ENCODE data around the gene IKZF3. TPM values are rescaled to one million over a fixed set of nuclear protein-coding genes. Genes with fewer than 3 reads are reported as not detected.
"Not testable (repeated sequence)": the region's sequence is repeated elsewhere in the genome, so short reads cannot be mapped to it uniquely, and the experiment has no call there.

The IKZF3 gene
- total and polyA plus RNA-seq, 4 donors = 1.0 to 3.9 (median 2.6) TPM

GRCh38 chr17:39769974-39770587, 94.0 kb downstream of the IKZF3 start:
- no peaks in the 10 kb centered on the region for H3K9me3 ChIP-seq (ENCODE audit: control insufficient read depth in 4 of 4, insufficient read depth in 3 of 4, low read length in 3 of 4)
- 72 to 78% methylated on average over 8 of the region's 8 CpGs for WGBS, 2 donors
- no peak for TF ChIP-seq CTCF (IDR thresholded peaks at IDR 0.05; ENCODE audit: control extremely low read depth, extremely low read depth)
- ATAC-seq (ENCODE audit: insufficient read depth, low FRiP score) (no peak), DNase-seq (no peak)
- H3K4me1 ChIP-seq (ENCODE audit: control insufficient read depth in 5 of 5, insufficient read depth in 5 of 5, low read length in 5 of 5) = no peaks in the 10 kb centered on the region
- no peaks in the 10 kb centered on the region for H3K36me3 ChIP-seq (ENCODE audit: control insufficient read depth in 4 of 4, insufficient read depth in 4 of 4, low read length in 4 of 4)
- H3K27ac ChIP-seq (ENCODE audit: low read depth in 1 of 2, low read length in 1 of 2) = no peak overlapping the region
- no peak overlapping the region for H3K9ac ChIP-seq (ENCODE audit: insufficient read depth in 1 of 2, low read length in 2 of 2)
- no peak overlapping the region for H3K4me3 ChIP-seq
- peaks cover 0 to 1% (median 0%) of the 10 kb centered on the region in 3 donors for H3K27me3 ChIP-seq (ENCODE audit: control insufficient read depth in 3 of 3, insufficient read depth in 3 of 3, low read length in 2 of 3)

GRCh38 chr17:39767147-39767546, 97.0 kb downstream of the IKZF3 start:
- ATAC-seq (ENCODE audit: insufficient read depth, low FRiP score) = no peak
- Histone ChIP-seq H3K27ac (ENCODE audit: low read depth in 1 of 2, low read length in 1 of 2) (no peak overlapping the region), H3K9ac (ENCODE audit: insufficient read depth in 1 of 2, low read length in 2 of 2) (peak overlapping the region in 1 of 2 donors; percentile 11), H3K4me3 (no peak overlapping the region), H3K4me1 (ENCODE audit: control insufficient read depth in 5 of 5, insufficient read depth in 5 of 5, low read length in 5 of 5) (peaks cover 0 to 7% (median 0%) of the 10 kb centered on the region in 5 donors), H3K27me3 (ENCODE audit: control insufficient read depth in 3 of 3, insufficient read depth in 3 of 3, low read length in 2 of 3) (no peaks in the 10 kb centered on the region), H3K36me3 (ENCODE audit: control insufficient read depth in 4 of 4, insufficient read depth in 4 of 4, low read length in 4 of 4) (no peaks in the 10 kb centered on the region), H3K9me3 (ENCODE audit: control insufficient read depth in 4 of 4, insufficient read depth in 3 of 4, low read length in 3 of 4) (no peaks in the 10 kb centered on the region)
- 58 to 68% methylated on average over 3 of the region's 3 CpGs for WGBS, 2 donors
- no peak for TF ChIP-seq CTCF (IDR thresholded peaks at IDR 0.05; ENCODE audit: control extremely low read depth, extremely low read depth)
- no peak for DNase-seq

- 93 to 94% methylated on average over 18 of the region's 18 CpGs for WGBS, 2 donors
- Histone ChIP-seq H3K9ac (ENCODE audit: insufficient read depth in 1 of 2, low read length in 2 of 2) (no peak overlapping the region), H3K9me3 (ENCODE audit: control insufficient read depth in 4 of 4, insufficient read depth in 3 of 4, low read length in 3 of 4) (no peaks in the 10 kb centered on the region), H3K4me3 (no peak overlapping the region), H3K36me3 (ENCODE audit: control insufficient read depth in 4 of 4, insufficient read depth in 4 of 4, low read length in 4 of 4) (no peaks in the 10 kb centered on the region), H3K27ac (ENCODE audit: low read depth in 1 of 2, low read length in 1 of 2) (no peak overlapping the region), H3K4me1 (ENCODE audit: control insufficient read depth in 5 of 5, insufficient read depth in 5 of 5, low read length in 5 of 5) (peaks cover 0 to 7% (median 0%) of the 10 kb centered on the region in 5 donors), H3K27me3 (ENCODE audit: control insufficient read depth in 3 of 3, insufficient read depth in 3 of 3, low read length in 2 of 3) (no peaks in the 10 kb centered on the region)
- no peak for TF ChIP-seq CTCF (IDR thresholded peaks at IDR 0.05; ENCODE audit: control extremely low read depth, extremely low read depth)
- no peak for DNase-seq
- ATAC-seq (ENCODE audit: insufficient read depth, low FRiP score) = no peak
These were observed 98.3 kb downstream of the IKZF3 start for GRCh38 chr17:39765766-39766165.

- H3K27me3 ChIP-seq (ENCODE audit: control insufficient read depth in 3 of 3, insufficient read depth in 3 of 3, low read length in 2 of 3) = no peaks in the 10 kb centered on the region
- no peak overlapping the region for H3K4me3 ChIP-seq
- H3K9ac ChIP-seq (ENCODE audit: insufficient read depth in 1 of 2, low read length in 2 of 2) = no peak overlapping the region
- no peaks in the 10 kb centered on the region for H3K36me3 ChIP-seq (ENCODE audit: control insufficient read depth in 4 of 4, insufficient read depth in 4 of 4, low read length in 4 of 4)
- no peak for TF ChIP-seq CTCF (IDR thresholded peaks at IDR 0.05; ENCODE audit: control extremely low read depth, extremely low read depth)
- ATAC-seq (ENCODE audit: insufficient read depth, low FRiP score) (no peak), DNase-seq (no peak)
- WGBS, 2 donors = 57 to 58% methylated on average over 3 of the region's 3 CpGs
- H3K27ac ChIP-seq (ENCODE audit: low read depth in 1 of 2, low read length in 1 of 2) = no peak overlapping the region
- H3K9me3 ChIP-seq (ENCODE audit: control insufficient read depth in 4 of 4, insufficient read depth in 3 of 4, low read length in 3 of 4) = no peaks in the 10 kb centered on the region
- H3K4me1 ChIP-seq (ENCODE audit: control insufficient read depth in 5 of 5, insufficient read depth in 5 of 5, low read length in 5 of 5) = peaks cover 0 to 7% (median 0%) of the 10 kb centered on the region in 5 donors
These were observed 98.9 kb downstream of the IKZF3 start for GRCh38 chr17:39765175-39765574.

- not testable (repeated sequence) for H3K9me3 ChIP-seq (ENCODE audit: control insufficient read depth in 4 of 4, insufficient read depth in 3 of 4, low read length in 3 of 4); H3K4me3 ChIP-seq; H3K4me1 ChIP-seq (ENCODE audit: control insufficient read depth in 5 of 5, insufficient read depth in 5 of 5, low read length in 5 of 5); ATAC-seq (ENCODE audit: insufficient read depth, low FRiP score); H3K36me3 ChIP-seq (ENCODE audit: control insufficient read depth in 4 of 4, insufficient read depth in 4 of 4, low read length in 4 of 4); H3K27ac ChIP-seq (ENCODE audit: low read depth in 1 of 2, low read length in 1 of 2); H3K27me3 ChIP-seq (ENCODE audit: control insufficient read depth in 3 of 3, insufficient read depth in 3 of 3, low read length in 2 of 3); DNase-seq; H3K9ac ChIP-seq (ENCODE audit: insufficient read depth in 1 of 2, low read length in 2 of 2)
- WGBS, 2 donors = 80 to 89% methylated on average over 3 of the region's 3 CpGs
These were observed 99.9 kb downstream of the IKZF3 start for GRCh38 chr17:39764171-39764570.
